NCI-H345 treated with DMSO at 0.1 percent for 48 hours (cell line): ENCODE results near the gene NPAS2.

ENCODE experiments used
- DNase-seq: peaks from one replicate; lab custom pipeline; 2025; ENCODE audit not compliant: unreplicated experiment; lab: John Stamatoyannopoulos, UW

NPAS2 gene

GRCh38 chr2:100987974-100988373, 168.0 kb downstream of the NPAS2 start:
- DNase-seq, result no peak

- DNase-seq, result no peak
These were observed 168.9 kb downstream of the NPAS2 start for GRCh38 chr2:100988630-100989417.

DNA sequence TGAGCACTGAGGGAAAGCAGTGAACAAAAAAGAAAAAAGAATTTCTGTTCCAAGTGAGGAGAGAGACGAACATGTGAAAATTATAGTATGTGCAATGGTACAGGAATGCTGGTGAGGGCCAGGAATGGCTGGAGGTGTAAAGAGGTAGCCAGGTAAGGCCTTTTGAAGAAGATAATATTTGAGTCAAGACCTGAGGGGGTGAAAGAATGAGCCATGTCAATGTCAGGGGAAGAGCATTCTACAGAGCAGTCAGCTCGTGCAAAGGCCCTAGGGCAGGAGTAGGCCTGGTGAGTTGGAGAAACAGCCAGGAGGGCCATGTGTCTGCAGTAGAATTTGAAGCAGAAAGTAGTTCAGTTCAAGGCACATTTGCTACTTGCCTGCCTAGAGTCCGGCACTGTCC, 169.7 kb downstream of the NPAS2 start:
- DNase-seq, result no peak

GRCh38 chr2:100990166-100990565, 170.2 kb downstream of the NPAS2 start:
- DNase-seq, result no peak

- no peak for DNase-seq
These were observed 170.9 kb downstream of the NPAS2 start for GRCh38 chr2:100990650-100991403.

GRCh38 chr2:100991404-100991773, 171.4 kb downstream of the NPAS2 start:
- DNase-seq, result no peak

DNA sequence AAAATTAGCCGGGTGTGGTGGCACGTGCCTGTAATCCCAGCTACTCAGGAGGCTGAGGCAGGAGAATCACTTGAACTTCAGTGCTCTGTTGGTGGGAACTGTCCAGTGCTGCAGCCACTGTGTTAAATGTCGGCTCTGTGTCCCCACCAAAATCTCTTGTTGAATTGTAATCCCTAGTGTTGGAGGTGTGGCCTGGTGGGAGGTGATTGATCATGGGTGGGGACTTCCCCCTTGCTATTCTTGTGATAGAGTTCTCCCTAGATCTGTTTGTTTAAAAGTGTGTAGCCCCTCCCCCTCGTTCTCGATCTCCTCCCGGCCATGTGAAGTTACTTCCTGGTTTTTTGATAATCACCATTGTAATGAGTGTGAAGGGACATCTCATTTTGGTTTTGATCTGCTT, 172.3 kb downstream of the NPAS2 start:
- DNase-seq, result no peak

DNA sequence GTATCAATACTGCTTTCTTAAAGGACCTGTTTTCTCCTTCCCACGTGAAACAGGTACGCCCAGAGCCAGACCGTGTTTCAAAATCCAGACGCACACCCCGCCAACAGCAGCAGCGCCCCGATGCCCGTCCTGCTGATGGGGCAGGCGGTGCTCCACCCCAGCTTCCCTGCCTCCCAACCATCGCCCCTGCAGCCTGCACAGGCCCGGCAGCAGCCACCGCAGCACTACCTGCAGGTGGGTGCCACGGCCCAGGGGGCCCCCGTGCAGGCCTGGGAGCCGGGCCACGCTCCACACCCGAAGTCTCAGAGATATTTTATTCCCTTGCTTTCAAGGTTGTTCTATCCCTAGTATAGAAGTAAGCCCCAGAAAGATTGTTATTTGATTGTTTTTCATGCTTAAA, 173.4 kb downstream of the NPAS2 start:
- no peak for DNase-seq

DNA sequence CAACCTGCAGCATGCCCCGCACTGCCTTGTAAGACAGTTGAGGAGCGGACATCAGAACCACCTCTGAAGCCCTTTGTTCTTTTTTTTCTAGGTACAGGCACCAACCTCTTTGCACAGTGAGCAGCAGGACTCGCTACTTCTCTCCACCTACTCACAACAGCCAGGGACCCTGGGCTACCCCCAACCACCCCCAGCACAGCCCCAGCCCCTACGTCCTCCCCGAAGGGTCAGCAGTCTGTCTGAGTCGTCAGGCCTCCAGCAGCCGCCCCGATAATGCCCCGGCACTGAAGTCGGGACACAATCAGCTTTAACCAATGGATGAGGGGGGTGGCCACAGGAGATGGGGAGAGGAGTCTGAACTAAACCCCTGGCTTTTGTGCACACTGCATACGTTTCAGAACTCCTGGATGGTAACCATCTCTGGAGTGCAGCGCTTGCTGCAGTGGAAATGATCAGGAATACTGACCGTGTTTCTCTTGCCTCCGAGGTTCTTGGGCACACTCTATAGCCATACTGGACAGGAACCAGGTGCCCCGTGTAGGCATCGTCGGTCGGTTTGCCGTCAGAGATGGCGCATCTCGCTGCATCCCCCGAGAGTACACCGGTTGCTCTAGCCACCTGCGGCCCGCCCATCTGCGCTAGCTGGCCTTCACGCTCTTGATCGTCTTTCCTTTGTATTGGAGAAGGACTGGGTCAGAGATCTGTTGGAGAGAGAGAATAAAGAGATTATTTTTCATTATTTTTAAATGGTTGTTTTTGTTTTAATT, 175.6 kb downstream of the NPAS2 start:
- no peak for DNase-seq

DNA sequence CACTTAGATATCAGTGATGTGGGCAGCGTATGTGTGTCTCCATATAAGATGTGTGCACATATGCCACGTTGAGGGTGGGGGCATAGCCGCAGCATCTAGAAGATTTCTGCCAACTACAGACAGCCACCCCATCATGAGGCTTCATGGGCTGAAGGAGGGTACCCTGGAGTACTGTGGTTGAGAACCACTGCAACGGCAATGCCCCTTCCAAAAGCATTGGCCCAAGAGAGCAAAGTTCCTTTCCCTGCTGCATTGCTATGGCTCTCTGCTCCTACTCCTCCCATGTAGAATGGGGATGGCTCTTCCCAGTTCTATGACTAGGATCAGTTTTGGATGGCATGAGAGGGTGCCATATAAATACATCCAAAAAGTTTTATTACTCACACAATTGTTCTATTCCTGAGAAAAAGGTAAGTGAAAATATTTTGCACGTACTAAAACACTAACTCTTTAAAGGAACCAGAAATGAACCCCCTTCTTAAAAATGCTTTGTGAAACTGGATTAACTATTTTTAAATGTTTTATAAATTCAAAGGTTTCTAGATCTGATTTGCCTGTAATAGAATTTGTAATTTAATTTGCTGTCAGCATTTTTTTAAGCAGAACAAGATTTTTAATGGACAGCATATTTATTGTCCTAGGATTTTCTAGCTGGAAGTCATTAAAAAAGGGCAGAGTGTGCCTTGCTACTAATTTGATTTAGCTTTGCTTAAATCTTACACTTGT, 177.7 kb downstream of the NPAS2 start:
- no peak for DNase-seq

- DNase-seq, result no peak
These were observed 178.3 kb downstream of the NPAS2 start for GRCh38 chr2:100998235-100998573.

DNA sequence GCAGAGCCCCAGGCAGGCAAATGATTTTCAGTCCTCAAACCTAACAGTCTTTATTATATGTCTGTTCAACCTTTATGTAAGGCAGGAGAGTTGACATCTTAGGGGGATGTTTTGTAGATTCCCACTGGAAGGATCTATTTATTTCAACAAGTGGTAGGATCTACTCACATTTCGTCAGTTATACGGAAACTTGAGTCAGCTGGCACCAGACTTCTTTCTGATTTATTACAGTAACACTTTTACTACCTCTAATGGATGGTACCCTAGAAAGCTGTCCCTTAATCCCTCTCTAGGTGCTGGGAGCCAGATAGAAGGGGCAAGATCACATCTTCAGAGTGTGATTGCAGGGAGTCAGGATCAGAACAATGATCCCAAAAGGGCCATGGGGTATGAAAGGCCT, 180.1 kb downstream of the NPAS2 start:
- no peak for DNase-seq

DNA sequence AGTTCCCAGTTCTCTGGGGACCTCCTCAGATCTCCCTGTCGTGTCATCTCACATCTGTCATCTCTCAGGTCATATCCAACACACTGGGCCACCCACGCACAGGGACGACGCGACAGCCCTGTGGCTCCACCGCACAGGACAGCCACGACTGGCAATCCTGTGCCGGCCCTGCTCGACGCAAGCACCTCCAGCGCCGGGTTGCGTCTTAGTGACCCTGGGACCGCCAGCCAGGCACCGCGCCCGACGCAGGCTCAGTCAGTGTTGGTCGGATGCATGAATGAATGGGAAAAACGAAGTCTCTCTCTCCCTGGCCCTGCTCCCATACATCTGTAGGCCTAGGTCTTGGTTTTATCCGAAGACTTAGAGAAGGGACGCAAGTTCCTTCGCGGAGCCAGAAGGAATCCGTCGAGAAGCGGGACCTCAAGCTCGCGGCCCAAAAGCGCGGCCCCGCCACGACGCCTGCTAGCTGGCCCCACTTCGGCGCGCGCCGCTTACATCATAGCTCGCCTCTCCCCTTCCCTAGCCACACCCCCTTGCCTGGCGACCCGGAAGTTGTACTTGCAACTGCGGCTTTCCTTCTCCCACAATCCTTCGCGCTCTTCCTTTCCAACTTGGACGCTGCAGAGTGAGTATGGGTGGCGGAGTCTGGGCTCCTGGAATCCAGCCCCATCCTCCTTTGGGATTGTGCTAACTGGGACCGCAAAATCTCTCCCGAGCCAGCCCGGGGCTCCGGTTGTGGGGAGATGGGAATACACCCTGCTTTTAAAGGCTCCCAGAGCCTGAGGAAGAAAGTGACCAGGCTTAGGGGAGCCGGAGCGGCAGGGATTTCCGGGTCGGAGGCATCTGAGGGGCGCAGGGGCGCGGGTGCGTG, 182.0 kb downstream of the NPAS2 start, which contains the start of gene RPL31:
Gene RPL31, plus strand, starts transcription at position 599 of the 871 bp plus-strand sequence. CDS start 413 bp downstream, outside the sequence.
- DNase-seq, result peak; percentile 66

DNA sequence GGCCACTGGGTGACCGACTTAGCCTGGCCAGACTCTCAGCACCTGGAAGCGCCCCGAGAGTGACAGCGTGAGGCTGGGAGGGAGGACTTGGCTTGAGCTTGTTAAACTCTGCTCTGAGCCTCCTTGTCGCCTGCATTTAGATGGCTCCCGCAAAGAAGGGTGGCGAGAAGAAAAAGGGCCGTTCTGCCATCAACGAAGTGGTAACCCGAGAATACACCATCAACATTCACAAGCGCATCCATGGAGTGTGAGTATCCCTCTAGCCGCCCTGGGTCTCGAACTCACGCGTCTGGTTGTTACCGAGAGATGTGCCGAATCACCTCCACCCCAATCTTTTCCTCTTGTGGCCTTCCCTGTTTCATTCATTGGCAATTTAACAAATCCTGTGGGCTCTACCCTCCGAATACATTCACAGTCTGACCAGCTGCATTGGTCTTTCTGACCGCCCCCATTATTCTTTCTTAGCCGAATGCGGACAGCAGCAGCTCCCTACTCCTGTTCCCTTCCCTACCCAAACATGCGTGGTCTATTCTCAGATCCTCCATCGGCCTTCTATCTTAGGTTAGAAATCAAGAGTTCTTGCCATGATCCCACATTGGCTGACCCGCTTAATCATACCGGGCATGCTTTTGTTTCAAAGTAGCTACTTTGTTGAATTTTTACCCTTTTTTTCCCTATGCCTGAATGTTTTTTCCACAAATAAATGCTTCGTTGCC, 182.8 kb downstream of the NPAS2 start:
- DNase-seq, result peak; percentile 5

DNA sequence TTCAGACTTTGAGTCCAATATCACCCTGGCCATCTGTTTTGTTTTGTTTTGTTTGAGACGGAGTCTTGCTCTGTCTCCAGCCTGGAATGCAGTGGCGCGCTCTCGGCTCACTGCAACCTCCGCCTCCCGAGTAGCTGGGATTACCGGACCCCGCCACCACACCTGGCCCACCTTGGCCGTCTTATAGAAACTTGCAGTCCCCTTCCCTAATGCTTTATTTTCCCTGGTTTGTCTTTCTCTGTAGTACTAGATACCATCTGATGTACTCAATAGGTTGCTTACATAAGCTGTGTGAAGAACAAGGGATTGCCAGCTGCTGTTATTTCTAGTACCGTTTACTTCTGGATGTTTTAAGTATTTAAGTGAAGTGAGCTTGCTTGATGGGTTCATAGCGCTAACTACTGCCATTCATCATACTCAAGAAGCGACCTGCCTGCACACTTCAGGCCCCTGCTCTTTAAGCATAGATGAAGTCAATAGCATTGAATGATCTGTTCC, 183.4 kb downstream of the NPAS2 start:
- no peak for DNase-seq

DNA sequence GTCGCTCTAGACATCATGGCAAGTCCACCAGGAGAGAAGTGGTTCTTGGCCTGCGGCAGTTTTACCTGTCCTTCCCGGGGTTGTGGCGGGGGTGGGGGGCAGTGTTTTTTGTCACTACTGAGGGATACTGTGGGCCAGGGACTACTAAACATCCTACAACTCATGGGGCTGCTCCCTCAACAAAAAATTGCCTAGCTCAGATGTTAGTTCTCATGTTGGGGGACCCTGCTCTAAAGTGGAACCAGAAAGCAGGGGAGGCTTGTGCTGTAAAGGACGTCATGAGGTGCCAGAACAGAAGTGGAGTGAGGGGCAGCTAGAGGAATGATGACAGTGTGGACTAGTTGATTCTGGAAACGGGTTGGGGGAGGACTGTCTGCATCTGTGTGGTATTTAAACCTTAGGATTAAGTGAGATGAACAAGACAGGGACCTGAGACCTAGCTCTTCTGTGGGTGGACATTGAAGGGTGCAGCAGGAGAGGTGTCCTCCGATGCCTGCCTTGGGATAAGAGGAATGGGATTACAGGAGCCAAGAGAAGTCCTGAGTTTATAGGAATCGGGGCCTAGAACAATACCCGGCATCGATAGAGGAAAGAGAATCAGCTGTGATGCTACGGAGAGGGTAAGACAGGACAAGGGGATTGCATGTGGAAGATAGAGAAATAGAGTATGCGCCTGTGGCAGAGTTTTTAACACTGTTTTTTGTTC, 184.8 kb downstream of the NPAS2 start:
- no peak for DNase-seq

DNA sequence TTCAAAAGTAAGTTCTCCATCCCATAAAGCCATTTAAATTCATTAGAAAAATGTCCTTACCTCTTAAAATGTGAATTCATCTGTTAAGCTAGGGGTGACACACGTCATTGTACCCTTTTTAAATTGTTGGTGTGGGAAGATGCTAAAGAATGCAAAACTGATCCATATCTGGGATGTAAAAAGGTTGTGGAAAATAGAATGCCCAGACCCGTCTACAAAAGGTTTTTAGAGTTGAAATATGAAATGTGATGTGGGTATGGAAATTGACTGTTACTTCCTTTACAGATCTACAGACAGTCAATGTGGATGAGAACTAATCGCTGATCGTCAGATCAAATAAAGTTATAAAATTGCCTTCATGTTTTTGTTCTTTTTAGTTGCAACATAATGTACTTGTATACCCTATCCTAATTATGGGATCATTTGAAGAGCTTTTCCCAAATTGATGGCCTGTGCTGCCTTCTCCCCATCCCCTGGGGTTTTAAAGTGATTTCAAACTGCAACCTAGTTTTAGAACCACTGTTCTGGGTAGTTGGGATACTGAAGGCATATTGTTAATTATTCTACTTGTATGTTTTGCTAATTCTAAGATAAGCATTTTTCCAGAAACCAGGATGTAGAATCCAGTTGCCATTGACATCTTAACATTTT, 186.3 kb downstream of the NPAS2 start:
- DNase-seq, result no peak
